Measurements from ENCODE around the gene CDKL1. TPM values are rescaled to one million over a fixed set of nuclear protein-coding genes. Genes with fewer than 3 reads are reported as not detected.
A peak's percentile ranks its signal among the peaks of the same experiment; 100 is the strongest.

Gene CDKL1
- polyA plus RNA-seq (2012; ENCODE audit: low read depth, missing spikeins): 5.6 TPM

DNA sequence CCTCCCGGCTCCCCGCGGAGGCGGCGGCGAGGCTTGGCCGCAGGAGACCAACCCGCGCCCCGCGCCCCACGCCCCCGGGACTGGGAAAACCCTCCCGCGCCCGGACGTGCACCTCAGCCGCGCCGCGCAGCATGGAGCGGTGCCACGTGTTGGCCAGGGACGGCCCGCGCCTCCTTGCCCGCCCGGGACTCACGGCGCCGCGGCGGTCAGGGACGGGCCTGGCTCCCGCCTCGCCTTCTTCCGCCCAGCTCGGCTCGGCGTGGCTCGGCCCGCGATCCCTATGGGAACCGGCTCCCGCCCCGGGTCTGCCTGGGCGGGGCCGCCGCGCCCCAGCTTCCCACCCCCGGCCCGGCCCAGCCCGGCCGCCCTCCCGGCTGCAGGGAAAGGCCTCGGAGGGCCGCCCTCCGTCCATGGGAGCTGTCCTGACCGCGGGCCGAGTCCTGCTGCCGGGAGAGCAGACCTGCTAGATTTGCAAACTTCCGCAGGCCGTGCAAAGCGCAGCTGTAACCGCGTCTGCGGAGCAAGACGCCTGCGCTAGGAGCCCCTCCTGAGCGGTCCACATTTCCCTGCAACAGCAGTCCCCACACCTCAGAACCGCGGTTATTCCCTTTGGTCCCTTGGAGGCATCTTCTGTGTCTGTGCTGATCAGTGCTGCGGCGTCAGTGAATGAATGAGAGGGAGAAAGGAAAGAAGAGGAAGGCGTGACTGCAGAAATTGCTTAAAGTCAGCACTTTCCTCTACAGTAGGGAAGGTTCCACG lies at the start of gene CDKL1:
CDKL1 (minus strand) TSS at position 251 of the 759 bp plus-strand sequence. CDS start 1,013 bp downstream, outside the sequence.
- peak; percentile 49 for DNase-seq (ENCODE audit: insufficient read length, low spot score)
- TF ChIP-seq POLR2AphosphoS5 (IDR thresholded peaks at IDR 0.05; ENCODE audit: low read depth, low read length) (no peak), POU2F2 (IDR thresholded peaks at IDR 0.05; ENCODE audit: low read depth, low read length) (no peak), TAF1 (IDR thresholded peaks at IDR 0.05; ENCODE audit: low read depth, low read length) (no peak), SPI1 (IDR thresholded peaks at IDR 0.05; ENCODE audit: low read depth, low read length) (no peak), PAX5 (IDR thresholded peaks at IDR 0.05; ENCODE audit: insufficient read depth, low read length, severe bottlenecking) (no peak), POLR2A (IDR thresholded peaks at IDR 0.05; ENCODE audit: low read depth, low read length) (no peak; the same call in 1 of the 2 replicates)
- FAIRE-seq: peak; percentile 58

DNA sequence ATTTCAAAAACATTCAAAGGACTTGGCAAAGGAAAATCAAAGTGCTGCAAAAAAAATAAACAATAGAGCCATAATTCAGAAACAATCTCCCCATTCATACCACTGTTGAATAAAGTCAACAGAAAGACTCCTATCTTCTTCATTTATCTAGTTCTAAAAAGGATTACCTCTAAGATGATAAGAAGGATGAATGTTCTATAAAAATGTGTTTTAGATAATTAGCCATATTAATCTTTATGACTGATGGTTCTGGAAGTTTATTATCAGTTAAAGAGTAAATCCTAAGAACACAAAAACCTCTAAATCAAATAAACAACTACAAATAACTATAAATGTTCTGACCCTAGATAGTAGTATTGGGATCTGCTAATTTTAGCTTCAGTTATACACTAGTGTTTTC lies 37.8 kb upstream of the CDKL1 start:
- no peak for DNase-seq (ENCODE audit: insufficient read length, low spot score)
- TF ChIP-seq TAF1 (IDR thresholded peaks at IDR 0.05; ENCODE audit: low read depth, low read length): no peak
- TF ChIP-seq POU2F2 (IDR thresholded peaks at IDR 0.05; ENCODE audit: low read depth, low read length): no peak
- TF ChIP-seq SPI1 (IDR thresholded peaks at IDR 0.05; ENCODE audit: low read depth, low read length): no peak
- no peak for TF ChIP-seq POLR2A (IDR thresholded peaks at IDR 0.05; ENCODE audit: low read depth, low read length)
- no peak for TF ChIP-seq POLR2AphosphoS5 (IDR thresholded peaks at IDR 0.05; ENCODE audit: low read depth, low read length)
- TF ChIP-seq PAX5 (IDR thresholded peaks at IDR 0.05; ENCODE audit: insufficient read depth, low read length, severe bottlenecking): no peak
- FAIRE-seq: no peak

DNA sequence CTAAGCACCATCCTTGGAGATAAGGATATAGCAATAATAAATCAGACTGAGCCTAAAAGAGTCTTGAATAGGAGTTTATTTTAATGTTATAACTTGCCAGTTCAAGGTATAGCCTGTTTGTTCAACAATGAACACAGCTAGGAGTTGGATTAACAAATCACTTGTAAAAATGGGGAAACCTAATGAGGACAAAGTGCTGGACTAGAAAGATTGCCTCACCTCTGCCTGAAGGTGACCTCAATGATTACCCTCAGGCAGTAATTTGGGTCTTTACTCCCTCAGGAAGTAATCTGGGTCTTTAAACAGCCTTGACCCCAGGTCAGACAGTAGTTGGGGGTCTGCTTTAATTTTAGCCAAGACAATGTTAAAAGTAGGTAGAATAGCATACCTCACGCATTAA lies 35.5 kb upstream of the CDKL1 start:
- FAIRE-seq: no peak

GRCh38 chr14:50425816-50426215 lies 29.1 kb upstream of the CDKL1 start:
- FAIRE-seq: no peak
- no peak for DNase-seq (ENCODE audit: insufficient read length, low spot score)
- TF ChIP-seq PAX5 (IDR thresholded peaks at IDR 0.05; ENCODE audit: insufficient read depth, low read length, severe bottlenecking) (no peak), POLR2AphosphoS5 (IDR thresholded peaks at IDR 0.05; ENCODE audit: low read depth, low read length) (no peak), SPI1 (IDR thresholded peaks at IDR 0.05; ENCODE audit: low read depth, low read length) (no peak), TAF1 (IDR thresholded peaks at IDR 0.05; ENCODE audit: low read depth, low read length) (no peak), POLR2A (IDR thresholded peaks at IDR 0.05; ENCODE audit: low read depth, low read length) (no peak), POU2F2 (IDR thresholded peaks at IDR 0.05; ENCODE audit: low read depth, low read length) (no peak)

More for the DNA sequence above, 35.5 kb upstream of the CDKL1 start:
- TF ChIP-seq TAF1 (IDR thresholded peaks at IDR 0.05; ENCODE audit: low read depth, low read length) (no peak), POU2F2 (IDR thresholded peaks at IDR 0.05; ENCODE audit: low read depth, low read length) (no peak), POLR2AphosphoS5 (IDR thresholded peaks at IDR 0.05; ENCODE audit: low read depth, low read length) (no peak), POLR2A (IDR thresholded peaks at IDR 0.05; ENCODE audit: low read depth, low read length) (no peak), PAX5 (IDR thresholded peaks at IDR 0.05; ENCODE audit: insufficient read depth, low read length, severe bottlenecking) (no peak), SPI1 (IDR thresholded peaks at IDR 0.05; ENCODE audit: low read depth, low read length) (no peak)
- DNase-seq (ENCODE audit: insufficient read length, low spot score): no peak

DNA sequence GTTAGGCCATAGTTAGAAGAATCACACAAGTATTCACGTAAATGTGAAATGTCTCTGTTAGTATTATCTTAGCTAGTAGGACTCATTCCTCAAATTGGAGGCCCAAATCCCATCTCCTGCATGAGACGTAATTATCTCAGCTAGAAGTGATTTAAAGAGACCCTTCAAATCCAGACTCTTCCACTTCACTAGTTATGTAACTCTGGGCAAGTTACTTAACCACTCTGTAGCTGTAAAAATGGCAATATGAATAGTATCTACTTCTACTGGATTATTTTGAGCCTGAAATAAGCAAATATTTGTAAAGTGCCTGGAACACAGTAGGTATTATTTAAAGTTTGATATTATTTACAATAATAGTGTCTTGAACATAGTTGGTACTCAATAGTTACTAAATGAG lies 28.4 kb upstream of the CDKL1 start:
- FAIRE-seq: no peak
- TF ChIP-seq POLR2A (IDR thresholded peaks at IDR 0.05; ENCODE audit: low read depth, low read length): no peak
- TF ChIP-seq SPI1 (IDR thresholded peaks at IDR 0.05; ENCODE audit: low read depth, low read length): no peak
- TF ChIP-seq TAF1 (IDR thresholded peaks at IDR 0.05; ENCODE audit: low read depth, low read length): no peak
- no peak for TF ChIP-seq POLR2AphosphoS5 (IDR thresholded peaks at IDR 0.05; ENCODE audit: low read depth, low read length)
- TF ChIP-seq PAX5 (IDR thresholded peaks at IDR 0.05; ENCODE audit: insufficient read depth, low read length, severe bottlenecking): no peak
- no peak for TF ChIP-seq POU2F2 (IDR thresholded peaks at IDR 0.05; ENCODE audit: low read depth, low read length)

GRCh38 chr14:50423529-50423928 lies 26.8 kb upstream of the CDKL1 start:
- TF ChIP-seq POLR2A (IDR thresholded peaks at IDR 0.05; ENCODE audit: low read depth, low read length): no peak
- TF ChIP-seq SPI1 (IDR thresholded peaks at IDR 0.05; ENCODE audit: low read depth, low read length): no peak
- TF ChIP-seq TAF1 (IDR thresholded peaks at IDR 0.05; ENCODE audit: low read depth, low read length): no peak
- no peak for TF ChIP-seq PAX5 (IDR thresholded peaks at IDR 0.05; ENCODE audit: insufficient read depth, low read length, severe bottlenecking)
- TF ChIP-seq POU2F2 (IDR thresholded peaks at IDR 0.05; ENCODE audit: low read depth, low read length): no peak
- no peak for DNase-seq (ENCODE audit: insufficient read length, low spot score)
- no peak for FAIRE-seq

More for the DNA sequence above, 28.4 kb upstream of the CDKL1 start:
- no peak for DNase-seq (ENCODE audit: insufficient read length, low spot score)

DNA sequence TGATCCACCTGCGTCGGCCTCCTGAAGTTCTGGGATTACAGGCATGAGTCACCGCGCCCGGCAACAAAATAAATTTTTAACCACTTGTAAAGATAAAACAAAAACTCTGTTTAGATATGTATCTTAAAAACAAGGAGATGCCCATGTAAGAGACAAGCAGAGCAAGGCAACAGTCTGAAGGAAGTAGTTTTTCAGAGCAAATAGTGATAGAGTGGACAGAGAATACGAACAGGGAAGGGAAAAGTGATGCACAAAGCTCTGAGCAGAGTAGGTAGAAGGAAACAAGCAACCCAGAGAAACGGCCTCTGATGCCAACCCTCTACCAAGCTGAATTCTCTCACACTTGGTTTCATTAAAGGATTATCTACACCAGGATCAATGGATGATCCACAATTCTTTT lies 24.8 kb upstream of the CDKL1 start:
- TF ChIP-seq SPI1 (IDR thresholded peaks at IDR 0.05; ENCODE audit: low read depth, low read length) (no peak), POLR2AphosphoS5 (IDR thresholded peaks at IDR 0.05; ENCODE audit: low read depth, low read length) (no peak), POLR2A (IDR thresholded peaks at IDR 0.05; ENCODE audit: low read depth, low read length) (no peak)
- DNase-seq (ENCODE audit: insufficient read length, low spot score): no peak
- no peak for FAIRE-seq

GRCh38 chr14:50417853-50418252 lies 21.2 kb upstream of the CDKL1 start:
- no peak for DNase-seq (ENCODE audit: insufficient read length, low spot score)
- TF ChIP-seq POLR2AphosphoS5 (IDR thresholded peaks at IDR 0.05; ENCODE audit: low read depth, low read length): no peak
- no peak for TF ChIP-seq POU2F2 (IDR thresholded peaks at IDR 0.05; ENCODE audit: low read depth, low read length)
- no peak for TF ChIP-seq PAX5 (IDR thresholded peaks at IDR 0.05; ENCODE audit: insufficient read depth, low read length, severe bottlenecking)
- TF ChIP-seq SPI1 (IDR thresholded peaks at IDR 0.05; ENCODE audit: low read depth, low read length): no peak
- TF ChIP-seq POLR2A (IDR thresholded peaks at IDR 0.05; ENCODE audit: low read depth, low read length): no peak
- TF ChIP-seq TAF1 (IDR thresholded peaks at IDR 0.05; ENCODE audit: low read depth, low read length): no peak
- FAIRE-seq: no peak

GRCh38 chr14:50410921-50411320 lies 14.2 kb upstream of the CDKL1 start:
- FAIRE-seq: no peak
- TF ChIP-seq POLR2AphosphoS5 (IDR thresholded peaks at IDR 0.05; ENCODE audit: low read depth, low read length) (no peak), PAX5 (IDR thresholded peaks at IDR 0.05; ENCODE audit: insufficient read depth, low read length, severe bottlenecking) (no peak), TAF1 (IDR thresholded peaks at IDR 0.05; ENCODE audit: low read depth, low read length) (no peak), POU2F2 (IDR thresholded peaks at IDR 0.05; ENCODE audit: low read depth, low read length) (no peak), SPI1 (IDR thresholded peaks at IDR 0.05; ENCODE audit: low read depth, low read length) (no peak), POLR2A (IDR thresholded peaks at IDR 0.05; ENCODE audit: low read depth, low read length) (no peak)
- DNase-seq (ENCODE audit: insufficient read length, low spot score): no peak

Data from GM12891 (cell line).